ENCODE data around the gene CASR.

Gene CASR

DNA sequence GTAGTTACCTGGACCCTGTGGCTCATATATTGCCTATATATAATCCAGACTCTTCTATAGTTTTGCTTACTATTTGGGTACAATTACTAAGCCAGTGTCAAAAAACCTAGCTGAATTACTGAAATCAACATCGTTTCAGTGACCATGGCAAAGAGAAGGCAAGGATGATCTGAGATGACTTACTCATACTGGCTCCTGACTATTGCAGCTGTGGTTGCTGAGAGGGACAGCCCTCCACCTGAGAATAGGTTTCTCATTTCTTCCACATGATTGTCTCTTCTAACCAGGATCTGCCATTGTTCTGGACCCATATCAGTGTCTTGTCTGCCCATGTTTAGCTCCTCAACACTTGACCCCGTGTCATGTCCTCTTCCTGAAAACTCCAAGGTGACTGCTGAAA, 30.2 kb downstream of the CASR start:
- H3K4me3 ChIP-seq (ENCODE audit: low read depth, low read length) = no peak overlapping the region

DNA sequence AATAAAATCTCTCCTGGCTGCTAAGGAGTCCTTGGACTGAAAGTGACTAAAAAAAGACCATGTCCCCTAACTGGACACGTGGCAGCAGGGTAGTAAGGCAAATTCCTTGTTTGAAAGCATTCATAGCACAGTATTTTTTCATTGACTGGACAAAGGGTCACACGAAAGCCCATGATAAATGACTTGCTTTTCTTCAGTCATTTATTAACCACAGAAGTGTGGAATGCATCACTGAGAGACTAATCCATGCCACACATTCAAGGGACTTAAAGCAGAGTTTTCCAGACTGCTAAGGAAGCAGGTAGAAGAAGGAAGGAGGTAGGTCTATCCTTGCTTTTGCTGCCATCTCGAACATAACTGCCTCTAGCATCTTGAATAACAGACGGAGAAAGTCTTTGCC, 31.2 kb downstream of the CASR start:
- no peak overlapping the region for H3K4me3 ChIP-seq (ENCODE audit: low read depth, low read length)

DNA sequence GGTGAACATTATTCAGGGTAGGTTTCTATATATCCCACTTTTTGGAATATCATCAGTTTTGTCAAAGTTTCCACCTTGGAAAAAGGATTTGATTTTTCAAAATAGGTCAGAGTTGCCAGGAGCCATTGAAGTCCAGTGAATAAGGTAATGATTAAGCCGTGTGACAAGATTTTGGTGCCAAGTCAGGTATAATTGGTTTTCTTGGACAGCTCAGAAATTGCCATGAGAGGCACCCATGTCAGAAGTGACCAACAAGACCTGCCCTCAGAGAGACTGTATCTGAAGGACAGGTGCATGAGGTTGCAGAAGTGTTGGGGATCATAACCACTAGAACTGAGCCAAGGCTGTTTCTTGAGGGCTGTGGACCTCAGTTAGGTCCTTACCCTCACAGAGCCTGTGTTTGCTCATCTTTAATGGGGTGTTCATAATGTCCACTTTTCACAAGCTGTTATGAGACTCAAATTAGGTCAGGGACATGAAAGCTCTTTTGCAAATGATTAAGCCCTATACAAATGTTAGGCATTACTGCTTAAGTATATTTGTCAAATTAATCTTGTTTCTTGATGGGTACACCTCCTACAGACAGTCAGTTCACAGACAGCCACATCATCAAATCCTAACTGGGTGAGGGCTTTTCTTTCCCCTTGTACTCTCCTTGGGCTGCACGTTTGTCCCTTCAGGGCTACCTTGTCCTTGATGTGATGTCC, 32.3 kb downstream of the CASR start:
- H3K4me3 ChIP-seq (ENCODE audit: low read depth, low read length) = no peak overlapping the region

DNA sequence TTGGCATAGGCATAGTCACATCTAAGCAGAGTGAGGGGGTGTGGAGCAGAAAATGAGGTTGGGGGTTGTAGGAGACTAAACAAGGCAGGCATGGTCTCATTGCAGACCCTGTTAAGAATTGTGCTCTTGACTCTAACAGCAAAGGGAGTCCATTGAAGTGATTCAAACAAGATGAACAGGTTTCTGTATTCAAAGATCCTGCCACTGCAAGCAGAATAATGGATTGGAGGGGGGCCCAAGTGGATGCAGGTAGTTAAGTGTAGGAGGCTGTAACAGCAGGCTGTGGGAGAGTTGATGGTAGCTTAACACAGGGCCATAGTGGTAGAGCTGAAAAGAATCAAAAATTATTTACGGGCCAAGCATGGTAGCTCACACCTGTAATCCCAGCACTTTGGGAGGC, 34.4 kb downstream of the CASR start:
- no peak overlapping the region for H3K4me3 ChIP-seq (ENCODE audit: low read depth, low read length)

DNA sequence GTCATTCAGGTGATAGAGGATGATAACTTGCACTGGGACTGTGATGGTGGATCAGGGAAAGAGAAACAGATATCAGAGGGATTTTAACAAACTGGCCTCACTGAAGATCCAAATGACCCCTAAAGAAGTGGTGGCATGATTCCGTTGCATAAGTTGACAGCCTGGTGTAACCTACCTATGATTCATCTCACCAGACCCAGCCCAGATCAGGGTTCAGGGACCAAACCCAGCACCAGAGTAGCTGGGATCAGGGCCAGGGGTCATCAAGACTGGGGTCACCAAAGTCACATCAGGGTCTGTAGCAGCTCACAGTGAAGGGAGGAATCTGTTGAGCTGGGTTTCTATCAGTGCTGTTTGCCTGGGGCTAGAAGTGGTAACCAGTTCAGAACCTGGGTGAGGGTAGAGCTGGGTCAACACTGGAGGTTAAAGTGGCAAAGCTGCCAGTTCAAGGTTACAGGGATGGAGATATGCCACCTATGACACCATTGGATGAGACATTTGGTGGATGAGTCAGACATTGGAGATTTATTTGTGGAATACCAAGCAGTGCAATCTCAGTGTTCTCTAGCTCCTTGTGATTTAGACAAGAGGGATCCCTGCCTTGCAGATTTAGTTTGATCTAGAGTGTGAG, 35.9 kb downstream of the CASR start:
- no peak overlapping the region for H3K4me3 ChIP-seq (ENCODE audit: low read depth, low read length)

DNA sequence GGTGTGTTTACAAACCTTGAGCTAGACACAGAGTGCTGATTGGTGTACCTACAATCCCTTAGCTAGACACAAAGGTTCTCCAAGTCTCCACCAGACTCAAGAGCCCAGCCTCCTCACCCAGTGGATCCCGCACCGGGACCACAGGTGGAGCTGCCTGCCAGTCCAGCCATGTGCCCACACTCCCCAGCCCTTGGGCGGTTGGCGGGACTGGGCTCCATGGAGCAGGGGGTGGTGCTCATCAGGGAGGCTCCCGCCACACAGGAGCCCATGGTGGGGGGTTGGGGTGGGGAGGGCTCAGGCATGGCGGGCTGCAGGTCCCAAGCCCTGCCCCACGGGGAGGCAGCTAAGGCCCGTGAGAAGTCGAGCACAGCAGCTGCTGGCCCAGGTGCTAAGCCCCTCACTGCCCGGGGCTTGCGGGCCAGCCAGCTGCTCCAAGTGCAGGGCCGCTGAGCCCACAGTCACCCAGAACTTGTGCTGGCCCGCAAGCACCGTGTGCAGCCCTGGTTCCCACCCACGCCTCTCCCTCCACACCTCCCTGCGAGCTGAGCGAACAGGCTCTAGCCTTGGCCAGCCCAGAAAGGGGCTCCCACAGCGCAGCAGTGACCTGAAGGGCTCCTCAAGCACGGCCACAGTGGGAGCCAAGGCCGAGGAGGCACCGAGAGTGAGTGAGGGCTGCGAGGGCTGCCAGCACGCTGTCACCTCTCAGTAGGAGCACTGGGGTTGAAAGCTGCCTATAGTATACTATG, 43.7 kb downstream of the CASR start:
- H3K4me3 ChIP-seq (ENCODE audit: low read depth, low read length) = no peak overlapping the region

DNA sequence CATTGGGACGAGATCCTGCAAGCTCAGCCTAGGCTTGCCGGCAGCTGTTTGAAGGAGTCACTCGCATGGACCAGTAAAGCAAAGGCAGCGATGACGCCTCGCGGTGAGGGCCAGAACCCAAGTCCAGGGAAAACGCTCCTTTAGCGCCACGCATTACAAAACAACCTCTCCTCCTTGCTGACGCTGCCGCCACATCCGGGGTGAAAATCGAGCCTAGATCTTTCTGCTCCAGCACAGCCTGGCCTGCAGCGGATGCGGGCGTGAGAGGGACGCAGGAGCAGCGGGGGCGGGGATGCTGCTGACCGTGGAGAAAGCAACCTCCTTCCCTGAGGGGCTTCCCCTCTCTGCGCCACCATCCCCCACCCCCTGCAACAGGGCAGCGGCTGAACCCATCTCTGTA, 46.7 kb downstream of the CASR start:
- no peak overlapping the region for H3K4me3 ChIP-seq (ENCODE audit: low read depth, low read length)

DNA sequence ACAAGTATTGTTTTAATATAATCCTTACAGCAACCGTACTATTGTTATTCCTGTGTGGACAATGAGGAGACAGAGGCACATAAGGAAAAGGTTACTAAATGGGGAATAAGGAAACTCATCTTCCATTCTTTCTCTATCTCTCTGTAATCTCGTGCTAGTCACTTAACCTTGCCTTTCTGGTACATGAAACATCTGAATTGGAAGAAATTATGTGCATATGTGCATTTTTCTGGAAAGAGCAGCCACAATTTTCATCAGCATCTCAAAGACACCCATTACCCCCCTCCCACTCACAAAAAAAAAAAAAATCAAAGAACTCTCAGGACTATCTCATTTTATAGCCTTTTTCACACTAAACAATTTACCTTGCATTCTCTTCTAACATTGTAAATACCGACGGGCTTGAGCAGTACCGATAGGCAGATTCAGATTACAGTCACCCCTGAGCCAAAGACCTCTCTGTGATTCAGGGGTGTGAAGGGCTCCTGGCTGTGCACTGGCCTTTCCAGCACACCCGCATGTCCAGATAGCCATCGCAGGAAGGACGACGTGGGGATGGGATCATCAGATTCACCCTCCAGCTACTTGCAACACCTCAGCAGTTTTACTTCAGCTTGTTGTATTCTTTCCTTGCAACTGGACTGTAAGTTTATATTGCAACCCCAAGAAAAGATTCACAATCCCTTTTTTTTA, 48.1 kb downstream of the CASR start:
- H3K4me3 ChIP-seq (ENCODE audit: low read depth, low read length) = no peak overlapping the region

DNA sequence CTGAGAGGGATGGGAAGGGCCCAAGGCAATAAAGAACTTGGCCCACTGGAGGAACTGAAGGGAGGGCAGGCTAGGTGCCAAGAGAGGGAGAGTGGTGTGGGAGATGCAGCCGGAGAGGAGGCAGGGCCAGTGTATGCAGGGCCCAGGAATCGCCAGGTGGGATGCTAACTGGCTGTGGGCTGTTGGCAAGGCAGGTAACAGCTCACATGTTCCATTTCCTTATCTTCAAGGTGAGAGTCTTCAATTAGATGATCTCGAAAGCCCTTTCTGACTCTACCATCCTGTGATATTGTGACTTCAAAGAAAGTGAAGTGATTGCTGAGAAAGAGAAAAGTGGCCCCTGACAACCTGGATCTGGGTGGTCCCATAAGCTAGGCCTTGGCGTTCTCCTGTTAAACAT, 49.0 kb downstream of the CASR start:
- no peak overlapping the region for H3K4me3 ChIP-seq (ENCODE audit: low read depth, low read length)

DNA sequence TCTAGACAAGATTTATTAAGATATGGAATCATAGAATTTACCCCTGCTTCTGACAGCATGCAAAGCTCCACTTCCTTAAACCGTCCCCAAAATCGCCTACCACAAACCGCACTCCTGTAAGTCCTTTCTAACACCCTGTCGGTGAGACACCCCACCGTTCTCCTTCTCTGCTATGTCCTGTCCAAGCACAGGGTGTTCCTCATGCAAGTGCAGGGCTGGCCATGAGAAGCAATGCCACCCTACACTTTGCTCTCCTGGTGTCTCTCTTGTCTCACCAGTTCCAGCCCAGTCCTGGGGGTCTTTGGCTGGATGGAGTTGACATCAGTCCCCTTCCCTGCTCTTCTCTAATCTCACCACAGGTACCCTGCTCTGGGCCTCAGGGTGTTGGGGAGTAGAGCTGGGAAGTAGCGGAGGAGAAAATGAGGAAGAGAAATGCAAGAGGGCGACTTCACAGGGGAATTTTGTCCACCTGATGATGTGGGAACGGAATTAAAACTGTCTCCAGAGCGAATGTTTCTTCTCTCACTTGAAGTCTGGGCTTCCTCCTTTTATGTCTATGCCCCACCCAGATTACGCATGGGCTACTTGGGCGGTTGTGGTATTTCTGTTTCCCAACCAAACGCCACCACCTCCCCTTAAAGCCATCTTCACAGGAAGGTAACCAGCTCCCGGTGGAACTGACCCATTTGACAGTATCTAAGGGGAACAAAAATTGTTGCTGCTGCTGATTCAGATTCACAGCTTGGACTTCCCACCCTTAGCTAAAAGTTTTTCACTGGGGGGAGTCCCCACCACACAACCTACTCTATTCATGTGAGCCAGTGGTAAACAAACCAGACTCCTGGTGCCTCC, 49.9 kb downstream of the CASR start:
- H3K4me3 ChIP-seq (ENCODE audit: low read depth, low read length) = no peak overlapping the region

DNA sequence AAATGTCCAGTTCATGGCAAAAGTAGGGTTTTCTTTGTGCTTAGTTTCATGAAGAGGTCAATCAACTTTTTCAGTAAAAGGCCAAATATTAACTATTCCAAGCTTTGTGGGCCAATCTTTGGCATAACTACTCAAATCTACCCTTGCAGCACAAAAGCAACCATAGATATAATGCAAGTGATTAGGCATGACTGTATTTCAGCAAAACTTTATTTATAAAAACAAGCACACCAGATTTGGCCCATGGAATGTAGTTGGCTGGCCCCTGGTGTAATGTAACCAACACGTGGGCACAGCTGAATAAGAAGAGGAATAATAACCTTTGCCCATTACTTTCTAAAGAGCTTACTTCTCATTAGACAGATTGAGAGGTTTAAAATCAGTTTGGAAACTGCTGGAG, 50.6 kb downstream of the CASR start:
- no peak overlapping the region for H3K4me3 ChIP-seq (ENCODE audit: low read depth, low read length)

DNA sequence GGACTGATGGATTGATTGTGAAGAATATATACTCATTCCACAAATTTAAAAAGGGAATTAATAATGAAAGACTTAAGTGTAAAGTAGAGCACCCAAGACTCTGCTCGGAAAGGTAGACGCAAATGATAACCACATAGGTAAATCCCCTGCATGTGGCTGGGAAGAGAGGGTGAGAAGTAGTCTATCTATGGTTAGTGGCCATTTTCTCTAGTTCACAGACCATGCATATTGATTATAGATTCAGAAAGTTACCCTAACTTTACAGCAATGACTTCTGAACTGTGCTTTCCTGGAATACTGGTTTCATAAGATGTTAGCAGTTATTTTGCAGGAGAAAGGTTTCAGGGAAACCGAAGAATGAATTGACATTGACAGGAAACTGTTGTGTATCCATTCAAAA, 51.7 kb downstream of the CASR start:
- no peak overlapping the region for H3K4me3 ChIP-seq (ENCODE audit: low read depth, low read length)

DNA sequence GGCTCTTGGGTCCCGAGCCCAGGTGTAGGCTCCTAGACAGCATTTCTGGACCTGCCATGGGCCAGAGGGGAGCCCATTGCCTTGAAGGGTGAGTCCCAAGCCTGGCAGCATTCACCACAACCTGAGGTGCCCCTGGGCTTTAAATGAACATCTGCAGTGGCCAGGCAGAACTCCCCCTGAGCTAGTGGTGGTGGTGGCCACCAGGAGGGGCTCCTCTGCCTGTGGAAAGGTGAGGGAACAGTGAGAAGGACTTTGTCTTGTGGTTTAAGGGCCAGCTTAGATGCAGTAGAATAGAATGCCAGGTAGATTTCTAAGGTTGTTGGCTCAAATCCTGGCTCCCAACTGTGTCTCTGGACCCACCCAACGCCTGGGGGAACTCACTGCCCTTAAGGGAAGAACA, 55.6 kb downstream of the CASR start:
- no peak overlapping the region for H3K4me3 ChIP-seq (ENCODE audit: low read depth, low read length)

DNA sequence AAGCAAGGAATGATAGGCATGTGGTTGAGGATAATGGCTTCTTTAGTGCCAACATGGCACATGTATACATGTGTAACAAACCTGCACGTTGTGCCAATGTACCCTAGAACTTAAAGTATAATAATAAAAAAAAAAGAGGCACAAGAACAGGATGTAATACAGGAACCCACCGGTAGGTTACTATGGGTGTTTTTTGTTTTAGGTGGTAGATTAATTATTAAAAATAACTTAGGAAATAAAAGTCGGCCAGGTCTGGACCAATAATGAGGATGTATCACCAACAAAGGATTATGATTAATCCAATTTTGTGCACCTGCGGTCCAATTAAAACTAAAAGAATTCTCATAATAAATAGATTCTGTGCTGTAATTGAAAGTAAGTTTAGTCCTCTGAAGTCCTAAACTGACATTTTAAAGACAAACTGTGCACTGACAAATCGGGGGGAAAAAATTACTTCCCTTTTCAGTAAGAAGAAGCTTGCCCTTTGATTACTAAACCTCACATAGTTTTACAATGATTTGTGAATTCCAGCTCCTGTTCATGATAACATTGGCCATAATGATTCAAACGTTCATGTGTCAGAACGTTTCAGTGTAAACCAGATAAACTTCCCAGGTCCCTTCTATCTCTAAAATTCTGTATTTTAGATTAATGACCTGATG, 62.2 kb downstream of the CASR start:
- no peak overlapping the region for H3K4me3 ChIP-seq (ENCODE audit: low read depth, low read length)

DNA sequence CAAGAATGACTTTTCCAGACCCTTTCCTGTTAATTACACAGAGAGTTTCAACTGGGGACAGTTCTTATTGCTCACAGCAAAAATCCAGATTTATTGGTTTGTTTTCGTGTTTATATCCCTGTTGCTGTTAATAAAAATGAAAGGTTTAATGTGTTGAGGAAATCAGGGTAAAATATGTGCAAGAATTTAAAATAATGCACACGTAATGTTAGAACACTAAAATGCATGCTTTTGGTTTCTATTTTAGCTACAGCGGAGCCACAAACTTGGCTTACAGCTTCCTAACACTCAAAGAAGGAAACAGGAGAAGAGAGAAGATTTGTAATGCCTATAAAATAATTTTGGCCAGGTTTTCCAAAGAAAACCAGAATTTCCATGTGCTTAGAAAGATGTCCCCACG, 62.7 kb downstream of the CASR start:
- H3K4me3 ChIP-seq (ENCODE audit: low read depth, low read length) = no peak overlapping the region

DNA sequence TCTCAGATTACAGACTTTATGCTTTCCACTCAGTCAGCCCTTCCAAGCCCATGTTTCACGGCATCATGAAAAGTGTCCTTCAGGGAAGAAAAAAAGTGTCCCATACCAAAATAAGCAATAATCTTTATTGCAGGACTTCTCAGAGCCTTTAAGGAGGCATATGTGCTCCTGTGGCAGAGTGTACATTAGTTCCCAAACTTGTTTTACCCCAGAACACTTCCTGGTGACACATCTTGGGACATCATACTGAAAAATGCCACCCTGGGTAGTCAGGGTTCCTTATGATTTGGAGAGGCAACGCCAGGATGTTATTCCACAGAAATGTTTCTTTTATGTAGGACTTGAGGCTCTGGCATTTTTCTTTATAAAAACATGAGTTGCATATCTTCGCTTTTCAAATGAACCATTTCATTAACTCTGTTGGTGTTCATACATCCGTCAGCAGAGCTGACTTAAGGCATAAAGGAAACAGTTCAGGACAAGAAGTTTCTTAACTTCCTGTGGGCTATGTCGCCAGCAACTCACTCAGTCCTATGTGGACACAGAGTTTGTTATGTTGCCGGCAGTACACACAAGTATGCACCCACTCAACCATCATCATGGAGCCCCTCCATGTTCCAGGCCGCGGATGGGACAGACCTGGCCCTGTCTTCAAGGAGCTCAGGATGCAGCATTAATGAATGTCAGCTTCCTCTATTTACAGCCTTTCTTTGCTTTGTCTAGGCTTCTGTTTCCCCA, 63.8 kb downstream of the CASR start:
- no peak overlapping the region for H3K4me3 ChIP-seq (ENCODE audit: low read depth, low read length)

DNA sequence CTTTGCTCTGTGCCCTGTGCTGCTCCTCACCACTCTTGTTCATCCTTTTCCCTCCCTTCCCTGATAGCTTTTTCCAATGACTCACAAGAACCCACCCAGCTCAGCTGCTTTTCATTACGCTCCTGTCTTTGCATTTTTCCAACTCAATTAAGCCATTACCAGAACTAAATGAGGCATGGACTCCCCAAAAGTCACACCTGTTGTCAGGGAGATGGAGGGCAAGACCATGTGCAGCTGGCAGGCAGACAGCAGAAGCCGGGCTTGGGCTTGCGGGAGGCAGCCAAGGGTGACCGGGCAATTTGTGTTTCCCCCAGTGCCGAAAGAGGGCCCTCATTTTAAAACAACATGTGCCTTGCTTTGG, 64.3 kb downstream of the CASR start:
- H3K4me3 ChIP-seq (ENCODE audit: low read depth, low read length) = no peak overlapping the region

DNA sequence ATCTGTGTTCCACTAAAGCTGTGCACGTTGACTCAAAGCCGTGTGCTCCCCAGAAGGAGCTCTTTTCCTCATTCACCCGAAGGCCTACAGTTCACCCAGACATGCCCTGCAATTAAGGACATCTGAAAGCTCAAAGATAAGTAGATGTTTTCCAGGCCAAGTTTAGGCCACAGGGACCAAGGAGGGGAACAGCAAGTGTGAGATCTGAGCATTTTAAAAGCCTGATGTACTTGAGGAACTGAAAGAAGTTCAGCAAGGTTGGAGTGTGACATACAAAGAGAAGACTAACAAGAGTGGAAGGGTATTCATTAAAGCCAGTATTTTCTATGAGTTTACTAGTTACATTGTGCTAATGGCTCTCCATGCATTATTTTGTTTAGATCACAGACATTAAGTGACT, 68.0 kb downstream of the CASR start:
- H3K4me3 ChIP-seq (ENCODE audit: low read depth, low read length) = no peak overlapping the region

DNA sequence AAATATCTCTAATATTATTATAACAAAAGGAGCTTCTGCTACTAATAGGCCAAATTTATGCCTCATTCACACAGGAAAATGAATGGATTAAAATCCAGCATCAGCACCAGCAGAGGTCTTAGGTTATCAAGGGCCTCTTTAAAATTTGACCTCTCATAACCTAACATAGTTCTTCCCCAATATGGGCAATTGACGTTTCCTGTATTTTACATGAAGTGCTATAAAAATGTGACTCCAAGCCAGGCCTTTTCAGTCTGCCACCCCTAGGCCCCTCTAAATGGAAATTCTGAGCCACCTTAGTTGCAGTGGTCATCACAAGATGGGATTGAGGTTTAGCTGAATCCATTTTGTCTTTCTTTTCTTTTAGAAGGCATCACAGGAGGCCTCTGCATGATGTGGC, 70.1 kb downstream of the CASR start:
- no peak overlapping the region for H3K4me3 ChIP-seq (ENCODE audit: low read depth, low read length)

Measured in iPS-11a (cell line).